A673 (cell line): ENCODE results near the gene SELENON. TPM values are rescaled to one million over a fixed set of nuclear protein-coding genes. Genes with fewer than 3 reads are reported as not detected.

Experiments used
- Bru-seq: library from RNA; stranded (reverse); fragments of 400-500 nt; gene quantifications from one replicate; lab custom pipeline; 2021; lab: Mats Ljungman, UMichigan
- BruChase-seq, 2 experiments: library from RNA; stranded (reverse); fragments of 400-500 nt; gene quantifications; one replicate each; lab custom pipeline; 2021; lab: Mats Ljungman, UMichigan
- BruUV-seq: library from RNA; stranded (reverse); fragments of 400-500 nt; replicated peaks from 2 replicates; lab custom pipeline; 2021; lab: Mats Ljungman, UMichigan
- CTCF ChIA-PET: fragments of 300-600 bp; sonication (Branson Sonifier 250); formaldehyde crosslinking; loops from one replicate; lab custom pipeline; 2022; ENCODE audit warnings: antibody characterized with exemption; lab: Charles Lee
- POLR2A ChIA-PET: fragments of 300-600 bp; sonication (Branson Sonifier 250); formaldehyde crosslinking; loops from one replicate; lab custom pipeline; 2022; ENCODE audit warnings: antibody characterized with exemption; ENCODE audit not compliant: low non-redundant PET; lab: Charles Lee
- DNase-seq: peaks from one replicate; pipeline ENCODE4 v3.0.0-alpha.2; 2015; ENCODE audit warnings: low spot score
- H3K27ac ChIP-seq: fragments of 200-600 bp; sonication (generic); 2 replicates; pipeline ENCODE4 v1.5.1; 2016; ENCODE audit warnings: mixed run types, low read depth, mild to moderate bottlenecking, mixed read lengths, antibody characterized with exemption, low read length; ENCODE audit not compliant: poor library complexity, severe bottlenecking
- H3K27me3 ChIP-seq: fragments of 200-600 bp; sonication (generic); replicated peaks from 2 replicates; pipeline ENCODE4 v1.6.1; 2017; ENCODE audit warnings: mixed run types, low read depth, mild to moderate bottlenecking, mixed read lengths, antibody characterized with exemption, low read length; ENCODE audit not compliant: insufficient read depth, poor library complexity
- H3K36me3 ChIP-seq: fragments of 200-600 bp; sonication (generic); 2 replicates; pipeline ENCODE4 v1.6.1; 2016; ENCODE audit warnings: mixed run types, mild to moderate bottlenecking, mixed read lengths, antibody characterized with exemption, low read length; ENCODE audit not compliant: insufficient read depth, poor library complexity, severe bottlenecking
- H3K4me1 ChIP-seq: fragments of 200-600 bp; sonication (generic); 2 replicates; pipeline ENCODE4 v1.6.1; 2017; ENCODE audit warnings: mixed run types, mild to moderate bottlenecking, mixed read lengths, antibody characterized with exemption, low read length; ENCODE audit not compliant: insufficient read depth, poor library complexity, severe bottlenecking
- H3K4me3 ChIP-seq: fragments of 200-600 bp; sonication (generic); 2 replicates; pipeline ENCODE4 v1.5.1; 2016; ENCODE audit warnings: low read depth, mixed run types, mild to moderate bottlenecking, mixed read lengths, low read length; ENCODE audit not compliant: poor library complexity, severe bottlenecking
- H3K9me3 ChIP-seq: fragments of 200-600 bp; sonication (generic); 2 replicates; pipeline ENCODE4 v1.6.1; 2016; ENCODE audit warnings: mixed run types, low read depth, mild to moderate bottlenecking, mixed read lengths, antibody characterized with exemption, low read length; ENCODE audit not compliant: poor library complexity, severe bottlenecking
- EZH2 ChIP-seq: fragments of 200-600 bp; sonication (generic); IDR thresholded peaks from 2 replicates; pipeline ENCODE4 v1.6.1; 2017; ENCODE audit warnings: borderline replicate concordance, low read depth, mild to moderate bottlenecking, mixed read lengths, antibody characterized with exemption, low read length; ENCODE audit not compliant: poor library complexity, severe bottlenecking
- intact Hi-C: fragments of 100-400 bp; cut with micrococcal nuclease; formaldehyde crosslinking; loops from one replicate; pipeline ENCODE4 v1.10.0; 2022; ENCODE audit not compliant: unreplicated experiment
- long read RNA-seq: library from polyadenylated mRNA; stranded (forward); transcript quantifications from one replicate; pipeline ENCODE4 v2.0.0, GENCODE V29; 2022
- total RNA-seq: library from RNA; stranded (reverse); gene quantifications from 2 replicates; pipeline ENCODE4 v1.2.3, GENCODE V29; 2021
- TF ChIP-seq, protein P1 (sequence below): fragments of 300-800, 200-600 bp; sonication (generic); conservative IDR thresholded peaks from 2 replicates; pipeline ENCODE4 v1.5.1; 2017; ENCODE audit warnings: low read depth, mild to moderate bottlenecking, antibody characterized with exemption, low read length, moderate library complexity, mixed read lengths

SELENON gene, protein sequence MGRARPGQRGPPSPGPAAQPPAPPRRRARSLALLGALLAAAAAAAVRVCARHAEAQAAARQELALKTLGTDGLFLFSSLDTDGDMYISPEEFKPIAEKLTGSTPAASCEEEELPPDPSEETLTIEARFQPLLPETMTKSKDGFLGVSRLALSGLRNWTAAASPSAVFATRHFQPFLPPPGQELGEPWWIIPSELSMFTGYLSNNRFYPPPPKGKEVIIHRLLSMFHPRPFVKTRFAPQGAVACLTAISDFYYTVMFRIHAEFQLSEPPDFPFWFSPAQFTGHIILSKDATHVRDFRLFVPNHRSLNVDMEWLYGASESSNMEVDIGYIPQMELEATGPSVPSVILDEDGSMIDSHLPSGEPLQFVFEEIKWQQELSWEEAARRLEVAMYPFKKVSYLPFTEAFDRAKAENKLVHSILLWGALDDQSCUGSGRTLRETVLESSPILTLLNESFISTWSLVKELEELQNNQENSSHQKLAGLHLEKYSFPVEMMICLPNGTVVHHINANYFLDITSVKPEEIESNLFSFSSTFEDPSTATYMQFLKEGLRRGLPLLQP
- total RNA-seq (50.4 and 61.5 TPM in 2 replicates), Bru-seq, nascent RNA (percentile 63 among the genes with signal in this experiment), BruChase-seq, experiment 1, labeled RNA remaining after a 2-hour chase (percentile 68 among the genes with signal in this experiment), BruChase-seq, experiment 2, labeled RNA remaining after a 6-hour chase (percentile 81 among the genes with signal in this experiment)
- long read RNA-seq, full-length matches to known transcripts = 10 of 11 reads
- long read RNA-seq, partial matches to known transcripts = 1 of 11 reads
- long read RNA-seq, other reads (novel, unspliced or antisense) = 0 of 11 reads

DNA sequence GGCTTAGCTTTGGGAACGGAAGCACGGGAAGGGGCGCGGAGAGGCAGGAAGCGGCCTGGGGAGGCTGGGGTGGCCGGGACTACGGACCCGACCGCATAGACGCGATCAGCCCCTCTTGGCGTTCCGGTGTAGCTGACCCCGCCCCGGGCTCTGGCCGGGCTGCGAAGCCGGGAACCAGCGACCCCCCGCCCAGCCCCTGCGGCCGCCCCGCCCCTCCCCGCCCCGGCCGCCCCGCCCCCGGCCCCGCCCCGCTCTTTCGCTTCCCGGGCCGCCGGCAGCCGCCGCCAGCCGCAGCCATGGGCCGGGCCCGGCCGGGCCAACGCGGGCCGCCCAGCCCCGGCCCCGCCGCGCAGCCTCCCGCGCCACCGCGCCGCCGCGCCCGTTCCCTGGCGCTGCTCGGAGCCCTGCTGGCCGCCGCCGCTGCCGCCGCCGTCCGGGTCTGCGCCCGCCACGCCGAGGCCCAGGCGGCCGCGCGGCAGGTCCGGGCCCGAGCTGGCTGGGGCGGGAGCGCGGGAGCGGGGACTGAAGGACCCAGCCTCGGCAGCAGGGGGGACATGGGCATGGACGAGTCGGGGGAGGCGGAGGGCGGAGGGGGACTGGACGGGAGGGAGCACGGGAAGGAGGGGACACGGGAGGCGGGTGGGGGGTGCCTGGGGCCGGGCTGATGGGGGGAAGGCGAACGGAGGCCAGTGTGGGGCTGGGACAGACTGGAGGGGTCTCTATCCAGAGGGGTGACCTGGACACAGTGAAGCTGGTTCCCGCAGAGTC, at the start of gene SELENON:
Gene SELENON (plus strand): TSS at position 259 of the 768 bp plus-strand sequence. CDS start 38 bp downstream, at position 297.
- CTCF ChIA-PET = interaction anchor here (0.7 kb wide), 1 partner anchor 181 kb away, joined by 3 read pairs; no protein-coding TSS in a partner anchor
- BruUV-seq = no TSS peak
- H3K4me1 ChIP-seq = peaks cover 6% of the 10 kb centered on the region
- TF ChIP-seq, protein P1, sequence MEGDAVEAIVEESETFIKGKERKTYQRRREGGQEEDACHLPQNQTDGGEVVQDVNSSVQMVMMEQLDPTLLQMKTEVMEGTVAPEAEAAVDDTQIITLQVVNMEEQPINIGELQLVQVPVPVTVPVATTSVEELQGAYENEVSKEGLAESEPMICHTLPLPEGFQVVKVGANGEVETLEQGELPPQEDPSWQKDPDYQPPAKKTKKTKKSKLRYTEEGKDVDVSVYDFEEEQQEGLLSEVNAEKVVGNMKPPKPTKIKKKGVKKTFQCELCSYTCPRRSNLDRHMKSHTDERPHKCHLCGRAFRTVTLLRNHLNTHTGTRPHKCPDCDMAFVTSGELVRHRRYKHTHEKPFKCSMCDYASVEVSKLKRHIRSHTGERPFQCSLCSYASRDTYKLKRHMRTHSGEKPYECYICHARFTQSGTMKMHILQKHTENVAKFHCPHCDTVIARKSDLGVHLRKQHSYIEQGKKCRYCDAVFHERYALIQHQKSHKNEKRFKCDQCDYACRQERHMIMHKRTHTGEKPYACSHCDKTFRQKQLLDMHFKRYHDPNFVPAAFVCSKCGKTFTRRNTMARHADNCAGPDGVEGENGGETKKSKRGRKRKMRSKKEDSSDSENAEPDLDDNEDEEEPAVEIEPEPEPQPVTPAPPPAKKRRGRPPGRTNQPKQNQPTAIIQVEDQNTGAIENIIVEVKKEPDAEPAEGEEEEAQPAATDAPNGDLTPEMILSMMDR = no peak
- no peak for TF ChIP-seq EZH2
- no peaks in the 10 kb centered on the region for H3K27me3 ChIP-seq
- H3K4me3 ChIP-seq = peak within 1 kb of the TSS; percentile 57
- intact Hi-C loops = no loop called here
- peak; percentile 40 for DNase-seq
- H3K36me3 ChIP-seq = no peaks in the 10 kb centered on the region
- no peaks in the 10 kb centered on the region for H3K9me3 ChIP-seq
- H3K27ac ChIP-seq = peak within 1 kb of the TSS; percentile 61
- POLR2A ChIA-PET = no interaction called here

DNA sequence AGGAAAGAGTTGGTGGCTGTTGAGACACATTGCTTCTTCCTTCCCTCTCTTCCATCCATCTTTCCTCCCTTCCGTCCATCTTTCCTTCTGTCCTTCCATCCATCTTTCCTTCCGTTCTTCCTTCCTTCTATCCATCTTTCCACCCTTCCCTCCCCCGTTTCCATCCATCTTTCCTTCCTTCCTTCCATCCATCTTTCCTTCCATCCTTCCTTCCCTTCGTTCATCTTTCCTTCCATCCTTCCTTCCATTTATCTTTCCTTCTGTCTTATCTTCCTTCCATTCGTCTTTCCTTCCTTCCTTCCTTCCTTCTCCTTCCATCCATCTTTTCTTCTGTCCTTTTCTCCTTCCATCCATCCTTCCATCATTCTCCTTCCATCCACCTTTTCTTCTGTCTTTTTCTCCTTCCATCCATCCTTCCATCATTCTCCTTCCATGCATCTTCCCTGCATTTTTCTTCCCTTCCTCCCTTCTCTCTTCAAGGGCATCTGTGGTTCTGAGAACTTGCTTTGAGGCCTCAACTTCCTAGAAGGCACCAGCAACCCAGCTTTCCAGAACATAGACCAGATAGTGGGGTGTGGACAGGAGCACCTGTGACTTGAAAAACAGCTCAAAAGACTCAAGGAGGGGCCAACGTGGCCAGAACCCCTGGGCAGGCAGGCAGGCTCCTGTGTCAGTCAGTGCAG, 48.9 kb upstream of the SELENON start:
- BruUV-seq = no TSS peak
- H3K9me3 ChIP-seq = no peaks in the 10 kb centered on the region
- TF ChIP-seq EZH2 = no peak
- TF ChIP-seq, protein P1 = no peak
- H3K4me1 ChIP-seq = no peaks in the 10 kb centered on the region
- no peak overlapping the region for H3K4me3 ChIP-seq
- ChIA-PET CTCF (no interaction called here), POLR2A (no interaction called here)
- intact Hi-C loops = no loop called here
- H3K27ac ChIP-seq = no peak overlapping the region
- no peak for DNase-seq
- no peaks in the 10 kb centered on the region for H3K36me3 ChIP-seq
- H3K27me3 ChIP-seq = no peaks in the 10 kb centered on the region
